Left renal pelvis (tissue), 4 donors: ENCODE data around the gene DSC3. TPM values are rescaled to one million over a fixed set of nuclear protein-coding genes. Genes with fewer than 3 reads are reported as not detected.

Experiments used
- DNase-seq, 4 donors: peaks; one replicate each; pipeline ENCODE4 v3.0.0-alpha.2; 2013; ENCODE audit warnings: low read depth in 4 of 4, low spot score in 3 of 4
- polyA plus RNA-seq, 4 donors: library from polyadenylated mRNA; unstranded; fragments of 120-200 nt; gene quantifications; one replicate each; pipeline ENCODE4 v1.2.1, GENCODE V29; 2013; ENCODE audit not compliant: insufficient read length in 4 of 4

DSC3 gene
- polyA plus RNA-seq, result 10 to 100 TPM in 1 of 4 donors, 1 to 10 TPM in 3; 1.4 to 17.1 (median 4.2) TPM

DNA sequence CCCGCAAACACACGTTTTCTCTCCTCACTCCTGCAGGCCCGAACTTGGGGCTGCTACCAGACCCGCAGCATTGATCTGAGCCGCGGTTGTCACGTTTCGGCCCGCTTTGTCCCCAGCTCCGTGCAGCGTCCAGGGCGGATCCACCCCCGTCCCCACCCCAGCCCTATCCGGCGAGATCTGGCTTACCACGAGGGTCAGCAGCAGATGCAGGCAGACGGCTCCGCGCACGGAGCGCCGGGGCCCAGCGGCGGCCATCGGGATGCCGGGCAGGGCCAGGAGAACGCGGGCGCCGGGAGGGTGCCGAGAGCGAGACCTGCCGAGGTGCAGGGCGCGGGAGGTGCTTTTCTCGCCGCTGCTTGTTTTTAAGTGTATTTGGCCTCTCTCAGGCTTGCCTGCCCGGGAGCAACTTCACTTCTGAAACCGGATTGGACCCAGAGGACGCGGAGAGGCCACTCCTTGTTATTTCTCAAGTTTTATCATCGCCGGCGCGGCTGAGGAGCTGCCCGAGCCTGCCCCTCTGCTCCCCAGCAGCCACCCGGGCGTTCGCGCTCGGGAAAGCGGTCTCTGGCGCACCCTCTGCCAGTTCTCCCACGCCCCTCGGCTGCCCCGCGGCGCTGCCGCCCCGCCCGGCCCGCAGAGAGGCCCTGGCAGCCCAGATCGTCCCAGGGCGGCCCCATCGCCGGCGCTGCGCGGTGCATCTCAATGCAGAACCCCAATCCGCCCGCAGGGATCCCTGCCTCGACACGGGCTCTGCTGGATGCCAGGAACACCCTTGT, at the start of gene DSC3:
Gene DSC3 (minus strand): TSS at position 337 of the 776 bp plus-strand sequence. CDS start 82 bp downstream, at position 255.
- DNase-seq, result peak in 1 of 4 donors; percentile 37

- no peak for DNase-seq
Measured at GRCh38 chr18:31091350-31091749, 48.8 kb upstream of the DSC3 start.

DNA sequence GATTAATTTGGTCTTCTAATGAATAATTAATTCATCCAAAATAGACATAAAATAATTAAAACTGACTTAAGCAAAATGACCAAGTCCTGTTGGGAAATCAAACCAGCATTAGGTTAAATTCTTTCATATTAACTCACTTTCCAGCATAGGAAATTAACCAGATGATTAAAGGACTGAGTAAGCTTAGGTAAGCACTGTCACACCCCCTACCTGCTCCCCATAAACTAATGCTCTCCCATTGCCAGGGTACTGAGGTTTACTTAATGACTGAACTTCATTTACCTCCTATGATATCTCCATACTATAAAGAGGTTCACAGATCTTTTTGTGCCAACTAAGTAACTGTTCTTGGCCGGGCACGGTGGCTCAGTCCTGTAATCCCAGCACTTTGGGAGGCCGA, 46.0 kb upstream of the DSC3 start:
- no peak for DNase-seq

- no peak for DNase-seq
Measured at GRCh38 chr18:31079973-31080372, 37.4 kb upstream of the DSC3 start.

DNA sequence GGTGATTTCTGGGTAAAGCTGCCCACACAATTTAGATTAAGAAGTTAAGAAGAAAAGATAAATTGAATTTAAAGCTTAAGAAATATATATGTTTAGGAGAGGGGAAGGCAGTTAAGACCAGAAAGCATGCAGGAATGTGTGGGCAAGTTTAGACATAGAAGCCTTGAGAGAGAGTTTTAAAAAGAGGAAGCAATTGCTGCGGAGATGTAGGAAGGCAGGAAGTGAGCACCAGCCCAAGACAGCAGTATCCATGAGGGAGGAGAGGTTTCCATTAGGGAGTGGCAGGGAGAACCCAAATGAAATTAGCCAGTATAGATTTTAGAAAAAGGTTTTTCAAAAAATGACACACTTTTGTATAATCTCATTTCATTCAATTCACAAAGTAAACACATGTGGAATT, 35.3 kb upstream of the DSC3 start:
- no peak for DNase-seq

DNA sequence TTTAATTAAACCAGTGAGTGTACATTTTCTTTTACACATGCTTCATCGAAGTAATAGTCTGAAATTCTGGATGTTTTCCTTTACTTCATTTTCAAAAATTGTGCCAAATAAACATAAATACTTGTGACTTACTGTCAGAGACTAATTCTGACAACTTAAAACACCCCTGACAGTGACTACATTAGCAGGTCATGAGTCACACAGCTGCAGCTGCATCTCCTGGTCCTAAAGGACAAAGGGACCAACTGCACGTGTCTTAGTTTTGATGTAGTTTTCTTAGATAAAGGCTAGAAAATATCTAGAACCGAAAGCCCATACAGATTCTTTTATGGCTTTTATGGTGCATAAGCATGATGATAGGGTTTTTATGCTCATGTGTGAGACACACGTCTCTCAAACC, 29.6 kb upstream of the DSC3 start:
- DNase-seq, result no peak

GRCh38 chr18:31070206-31070605, 27.7 kb upstream of the DSC3 start:
- no peak for DNase-seq

DNA sequence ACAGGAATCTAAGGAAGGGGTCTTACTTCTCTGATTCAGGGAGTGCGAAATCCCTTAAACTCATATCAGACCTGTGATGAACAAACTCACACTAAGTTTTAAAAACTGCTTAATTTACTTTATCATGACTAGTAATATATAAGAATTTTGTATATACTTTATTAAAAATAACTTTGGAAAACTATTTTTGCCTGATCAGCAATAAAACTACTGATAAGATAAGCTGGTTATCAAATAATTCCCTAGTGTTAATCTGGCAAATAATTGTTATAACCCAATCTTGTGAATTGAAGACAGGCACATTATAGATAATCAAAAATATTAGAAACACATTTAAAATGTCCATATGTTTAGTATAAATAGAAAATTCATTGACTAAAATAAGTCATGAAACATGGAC, 23.7 kb upstream of the DSC3 start:
- DNase-seq, result no peak

GRCh38 chr18:31065036-31065773, 22.7 kb upstream of the DSC3 start:
- DNase-seq, result no peak

DNA sequence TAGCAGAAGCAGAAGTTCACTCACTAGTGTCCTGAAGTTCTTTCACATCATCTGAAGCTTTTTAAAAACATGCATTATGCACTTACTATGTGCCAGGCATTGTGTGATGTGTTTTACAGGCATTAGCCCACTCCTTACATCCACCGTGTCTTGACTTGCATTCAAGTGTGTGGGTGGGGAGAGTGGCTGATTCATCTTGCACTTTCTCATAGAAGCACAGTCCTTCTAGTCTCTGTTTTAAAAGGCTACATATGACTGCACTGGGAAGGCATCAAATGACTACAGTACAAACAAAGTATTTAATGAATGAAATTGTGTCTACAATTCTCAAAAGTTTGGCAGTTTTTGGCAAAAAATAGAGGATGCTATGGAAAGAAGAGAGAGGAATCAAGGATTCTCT, 21.6 kb upstream of the DSC3 start:
- DNase-seq, result no peak

- no peak for DNase-seq
Measured at GRCh38 chr18:31061945-31062344, 19.4 kb upstream of the DSC3 start.

DNA sequence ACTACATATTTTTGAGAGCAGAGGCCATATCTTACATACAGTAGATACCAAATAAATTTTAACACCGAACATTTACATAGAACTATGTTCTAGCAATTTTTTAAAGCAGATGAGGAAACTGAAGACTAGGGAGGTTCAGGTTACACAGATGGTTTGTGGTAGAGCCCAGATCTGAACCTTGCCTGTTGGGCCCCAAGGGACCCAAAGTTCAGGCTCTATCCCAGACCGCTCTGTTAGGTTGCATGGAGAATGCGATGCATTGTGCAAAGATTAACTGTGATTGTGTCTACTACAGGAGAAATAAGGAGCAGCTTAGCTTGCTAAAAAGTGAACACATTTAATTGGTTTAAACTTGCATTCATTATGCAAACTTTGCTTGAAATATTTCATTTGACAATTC, 16.4 kb upstream of the DSC3 start:
- no peak for DNase-seq

DNA sequence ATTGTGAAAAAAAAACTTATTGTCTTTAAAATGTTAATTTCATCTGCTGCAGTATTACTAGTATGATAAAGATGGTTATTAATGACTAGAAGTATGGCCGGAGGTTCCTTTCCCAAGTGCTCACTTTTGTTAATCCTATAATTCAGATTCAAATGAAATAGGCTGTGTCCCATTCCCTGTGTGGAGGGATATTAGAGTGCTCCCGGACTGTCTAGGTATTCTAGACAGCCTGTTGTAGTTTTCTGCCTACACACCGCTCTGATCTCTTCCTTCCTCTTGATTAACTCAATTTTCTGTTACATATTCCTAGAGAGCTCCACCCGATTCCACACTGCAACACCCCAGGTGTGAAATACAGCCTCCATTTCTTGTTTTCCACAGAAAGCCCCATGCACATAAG, 15.4 kb upstream of the DSC3 start:
- no peak for DNase-seq

- no peak for DNase-seq
Measured at GRCh38 chr18:31057051-31057450, 14.5 kb upstream of the DSC3 start.

DNA sequence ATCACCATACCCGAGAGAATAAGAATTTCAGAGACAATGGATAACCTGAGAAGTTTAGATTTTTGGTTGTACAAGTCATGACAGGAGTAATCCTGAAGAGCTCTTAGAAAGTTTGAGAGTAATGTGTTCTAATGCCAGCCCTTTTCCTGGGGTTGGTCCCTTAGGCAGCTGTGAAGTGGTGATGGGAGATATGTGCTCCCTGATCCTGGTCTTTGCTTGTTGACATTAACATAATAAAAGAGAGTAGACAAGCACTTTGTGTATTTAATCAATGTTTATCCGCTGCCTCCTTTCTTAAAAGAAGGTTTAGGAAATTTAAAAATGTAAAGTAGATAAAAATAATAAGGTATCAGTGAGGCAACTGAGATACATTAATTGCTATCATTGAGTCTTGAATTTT, 13.8 kb upstream of the DSC3 start:
- no peak for DNase-seq

GRCh38 chr18:31050635-31051034, 8.1 kb upstream of the DSC3 start:
- DNase-seq, result no peak

DNA sequence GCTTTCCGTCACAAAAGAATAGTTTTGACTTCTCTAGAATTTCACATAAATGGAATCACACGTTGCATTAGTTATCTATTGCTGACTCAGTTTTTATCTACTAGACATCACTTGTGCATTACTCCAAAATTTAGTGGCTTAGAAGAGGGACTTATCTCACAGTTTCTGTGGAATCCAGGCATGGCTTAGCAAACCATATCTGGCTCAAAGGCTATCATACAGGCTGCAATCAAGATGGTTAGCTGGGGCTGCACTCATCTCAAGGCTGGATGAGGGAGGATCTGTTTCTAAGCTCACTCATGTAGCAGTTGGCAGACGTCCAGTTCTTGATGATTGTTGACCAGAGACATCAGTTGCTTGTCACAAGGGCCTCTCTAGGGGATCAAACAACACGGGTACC, 6.6 kb upstream of the DSC3 start:
- no peak for DNase-seq

- DNase-seq, result no peak
Measured at GRCh38 chr18:31048216-31048615, 5.7 kb upstream of the DSC3 start.

GRCh38 chr18:31046916-31047315, 4.4 kb upstream of the DSC3 start:
- DNase-seq, result no peak

DNA sequence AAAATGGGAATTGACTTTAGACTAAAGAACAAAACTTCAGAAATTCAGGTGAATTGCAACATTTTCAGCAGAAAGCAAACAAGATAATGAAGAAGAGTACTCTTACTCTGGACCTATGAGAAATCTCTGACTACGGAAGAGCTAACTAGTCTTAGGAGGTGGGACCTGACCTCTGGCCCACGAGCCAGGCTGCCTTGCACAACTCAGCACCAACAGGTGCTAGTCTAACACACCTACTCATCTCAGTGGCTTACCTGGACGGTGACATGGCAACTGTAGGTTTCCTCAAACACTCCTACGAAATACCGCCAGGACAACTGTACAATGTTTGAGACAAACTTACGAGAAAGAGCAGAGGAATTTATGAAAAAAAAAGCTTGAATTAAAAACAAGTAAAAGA, 3.1 kb upstream of the DSC3 start:
- DNase-seq, result no peak

DNA sequence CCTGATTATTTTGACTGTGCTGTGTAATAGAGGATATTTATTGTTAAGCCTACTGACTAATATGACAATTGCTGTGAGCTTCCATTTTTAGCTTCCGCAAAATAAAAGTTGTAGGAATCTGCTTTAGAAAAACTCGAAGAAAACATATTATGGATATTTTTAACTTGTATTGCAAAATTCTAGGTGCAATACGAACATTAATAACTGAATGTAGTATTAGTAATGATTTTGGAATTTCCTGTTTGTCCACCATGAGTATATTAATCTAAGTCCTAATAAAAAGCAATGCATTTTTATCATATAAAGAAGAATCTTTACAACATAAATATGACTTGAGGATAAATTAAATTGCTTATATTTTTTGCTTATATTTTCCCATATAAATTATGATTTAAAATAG, 2.4 kb upstream of the DSC3 start:
- no peak for DNase-seq

GRCh38 chr18:31043709-31044108, 1.2 kb upstream of the DSC3 start:
- DNase-seq, result no peak
